Measurements from ENCODE around the gene PRKG1.

The PRKG1 gene

GRCh38 chr10:51077074-51077473 lies 2.8 kb downstream of the PRKG1 start:
- DNase-seq, result no peak

GRCh38 chr10:51077507-51077906 lies 3.2 kb downstream of the PRKG1 start:
- no peak for DNase-seq

GRCh38 chr10:51079331-51079730 lies 5.0 kb downstream of the PRKG1 start:
- DNase-seq, result no peak

GRCh38 chr10:51079766-51080165 lies 5.5 kb downstream of the PRKG1 start:
- no peak for DNase-seq

- no peak for DNase-seq
Observed at GRCh38 chr10:51080311-51081006, 6.2 kb downstream of the PRKG1 start.

GRCh38 chr10:51082857-51083256 lies 8.6 kb downstream of the PRKG1 start:
- DNase-seq, result no peak

- no peak for DNase-seq
Observed at GRCh38 chr10:51083356-51083853, 9.1 kb downstream of the PRKG1 start.

- DNase-seq, result no peak
Observed at GRCh38 chr10:51085204-51085603, 10.9 kb downstream of the PRKG1 start.

GRCh38 chr10:51086710-51087109 lies 12.4 kb downstream of the PRKG1 start:
- no peak for DNase-seq

- DNase-seq, result no peak
Observed at GRCh38 chr10:51087114-51087513, 12.8 kb downstream of the PRKG1 start.

- DNase-seq, result no peak
Observed at GRCh38 chr10:51090190-51090589, 15.9 kb downstream of the PRKG1 start.

- no peak for DNase-seq
Observed at GRCh38 chr10:51092402-51092801, 18.1 kb downstream of the PRKG1 start.

- no peak for DNase-seq
Observed at GRCh38 chr10:51095444-51095843, 21.2 kb downstream of the PRKG1 start.

- no peak for DNase-seq
Observed at GRCh38 chr10:51097546-51097945, 23.3 kb downstream of the PRKG1 start.

GRCh38 chr10:51100221-51100620 lies 25.9 kb downstream of the PRKG1 start:
- DNase-seq, result no peak

GRCh38 chr10:51103554-51104217 lies 29.4 kb downstream of the PRKG1 start:
- DNase-seq, result no peak

- no peak for DNase-seq
Observed at GRCh38 chr10:51106311-51106945, 32.1 kb downstream of the PRKG1 start.

- DNase-seq, result no peak
Observed at GRCh38 chr10:51108406-51108805, 34.1 kb downstream of the PRKG1 start.

- no peak for DNase-seq
Observed at GRCh38 chr10:51109801-51110533, 35.7 kb downstream of the PRKG1 start.

GRCh38 chr10:51112013-51112412 lies 37.7 kb downstream of the PRKG1 start:
- no peak for DNase-seq

GRCh38 chr10:51113007-51113406 lies 38.7 kb downstream of the PRKG1 start:
- DNase-seq, result no peak

GRCh38 chr10:51117053-51117660 lies 42.9 kb downstream of the PRKG1 start:
- no peak for DNase-seq

- DNase-seq, result no peak
Observed at GRCh38 chr10:51117794-51118193, 43.5 kb downstream of the PRKG1 start.
